ENCODE measurements around the gene ALX4.

- no peak for TF ChIP-seq EP300 (IDR thresholded peaks at IDR 0.05)
- no peak for TF ChIP-seq POLR2A (IDR thresholded peaks at IDR 0.05)
Measured at GRCh38 chr11:44313761-44314489, 4.0 kb upstream of the ALX4 start.

All from suprapubic skin (tissue), 2 donors.